ENCODE data around the gene CD79A. TPM values are rescaled to one million over a fixed set of nuclear protein-coding genes. Genes with fewer than 3 reads are reported as not detected.
A peak's percentile ranks its signal among the peaks of the same experiment; 100 is the strongest.

Gene CD79A
- total RNA-seq, 1 donor from 2014 or later = 1.0 TPM

DNA sequence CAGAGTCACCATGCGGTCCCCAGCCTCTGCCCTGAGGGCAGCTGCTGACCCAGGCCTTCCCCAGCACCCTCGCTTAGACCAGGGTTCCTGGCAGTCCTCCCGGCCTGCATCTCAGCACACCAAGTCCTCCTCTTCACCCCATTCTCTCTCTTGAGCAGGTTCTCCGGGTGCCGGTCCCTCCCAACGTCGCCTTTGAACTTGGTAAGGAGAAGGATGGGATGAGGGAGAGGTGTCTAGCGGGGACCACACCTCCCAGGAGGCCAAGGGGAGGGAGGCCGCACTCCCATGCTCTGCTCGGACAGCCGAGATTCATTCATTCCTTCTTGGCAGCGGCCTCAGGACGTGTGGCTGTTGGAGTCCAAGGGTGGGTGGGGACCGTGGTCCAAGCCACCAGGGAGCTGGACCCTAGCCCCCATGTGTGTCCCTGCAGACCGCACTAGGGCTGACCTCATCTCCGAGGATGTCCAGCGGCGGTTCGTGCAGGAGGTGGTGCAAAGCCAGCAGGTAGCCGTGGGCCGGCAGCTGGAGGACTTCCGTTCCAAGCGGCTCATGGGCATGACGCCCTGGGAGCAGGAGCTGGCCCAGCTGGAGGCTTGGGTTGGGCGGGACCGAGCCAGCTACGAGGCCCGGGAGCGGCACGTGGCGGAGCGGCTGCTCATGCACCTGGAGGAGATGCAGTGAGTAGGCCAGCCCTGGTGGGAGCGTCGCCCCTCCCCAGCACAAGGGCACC lies 15.3 kb downstream of the CD79A start:
- H3K36me3 ChIP-seq (ENCODE audit: control insufficient read depth in 3 of 3, insufficient read depth in 3 of 3, low read length in 3 of 3) = peaks cover 27 to 40% (median 33%) of the 10 kb centered on the region in 3 donors
- no peaks in the 10 kb centered on the region for H3K4me1 ChIP-seq (ENCODE audit: control insufficient read depth in 3 of 3, insufficient read depth in 3 of 3, low read length in 3 of 3)
- no peak overlapping the region for H3K4me3 ChIP-seq (ENCODE audit: low read length in 3 of 3)
- no peak overlapping the region for H3K27ac ChIP-seq (ENCODE audit: low read depth, low read length)
- no peaks in the 10 kb centered on the region for H3K27me3 ChIP-seq (ENCODE audit: control insufficient read depth in 3 of 3, insufficient read depth in 3 of 3, low read length in 3 of 3)
- no peaks in the 10 kb centered on the region for H3K9me3 ChIP-seq (ENCODE audit: control insufficient read depth in 3 of 3, low read length in 3 of 3)
- H3K9ac ChIP-seq (ENCODE audit: low read depth in 1 of 3, low read length in 3 of 3) = peak overlapping the region in 1 of 3 donors; percentile 16

DNA sequence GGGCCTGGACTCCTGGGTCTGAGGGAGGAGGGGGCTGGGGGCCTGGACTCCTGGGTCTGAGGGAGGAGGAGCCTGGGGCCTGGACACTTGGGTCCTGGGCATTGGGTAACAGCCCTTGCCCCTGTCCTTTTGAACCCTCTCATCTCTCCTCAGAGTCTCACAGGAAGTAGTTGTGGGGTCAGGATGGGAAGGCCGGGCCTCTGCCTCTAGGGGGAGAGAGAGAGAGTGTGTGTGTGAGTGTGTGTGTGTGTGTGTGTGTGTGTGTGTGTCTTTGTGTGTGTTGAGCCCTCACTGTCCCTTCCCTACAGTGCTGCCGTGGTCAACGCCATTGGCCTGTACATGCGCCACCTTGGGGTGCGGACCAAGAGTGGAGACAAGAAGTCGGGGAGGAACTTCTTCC lies 16.8 kb downstream of the CD79A start:
- no peak overlapping the region for H3K9ac ChIP-seq (ENCODE audit: low read depth in 1 of 3, low read length in 3 of 3)
- H3K4me3 ChIP-seq (ENCODE audit: low read length in 3 of 3) = no peak overlapping the region
- no peak overlapping the region for H3K27ac ChIP-seq (ENCODE audit: low read depth, low read length)
- no peaks in the 10 kb centered on the region for H3K4me1 ChIP-seq (ENCODE audit: control insufficient read depth in 3 of 3, insufficient read depth in 3 of 3, low read length in 3 of 3)
- H3K27me3 ChIP-seq (ENCODE audit: control insufficient read depth in 3 of 3, insufficient read depth in 3 of 3, low read length in 3 of 3) = no peaks in the 10 kb centered on the region
- H3K36me3 ChIP-seq (ENCODE audit: control insufficient read depth in 3 of 3, insufficient read depth in 3 of 3, low read length in 3 of 3) = peaks cover 38 to 46% (median 40%) of the 10 kb centered on the region in 3 donors
- no peaks in the 10 kb centered on the region for H3K9me3 ChIP-seq (ENCODE audit: control insufficient read depth in 3 of 3, low read length in 3 of 3)

DNA sequence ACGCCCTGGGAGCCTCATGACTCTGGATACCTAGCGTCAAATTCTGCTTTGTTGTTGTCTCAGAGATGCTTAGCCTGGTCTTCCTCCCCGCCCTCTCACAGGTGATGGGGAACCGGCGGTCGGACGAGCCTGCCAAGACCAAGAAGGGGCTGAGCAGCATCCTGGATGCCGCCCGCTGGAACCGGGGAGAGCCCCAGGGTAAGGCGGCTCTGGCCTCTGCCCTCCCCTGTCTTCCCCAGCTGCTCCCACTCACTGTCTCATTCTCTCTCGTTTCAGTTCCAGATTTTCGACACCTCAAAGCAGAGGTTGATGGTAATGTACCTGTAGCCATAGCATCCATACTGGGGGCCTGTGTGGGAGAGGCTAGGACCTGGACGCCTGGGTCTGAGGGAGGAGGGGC lies 17.3 kb downstream of the CD79A start:
- Histone ChIP-seq H3K27ac (ENCODE audit: low read depth, low read length) (no peak overlapping the region), H3K36me3 (ENCODE audit: control insufficient read depth in 3 of 3, insufficient read depth in 3 of 3, low read length in 3 of 3) (peaks cover 40 to 44% (median 42%) of the 10 kb centered on the region in 3 donors), H3K27me3 (ENCODE audit: control insufficient read depth in 3 of 3, insufficient read depth in 3 of 3, low read length in 3 of 3) (no peaks in the 10 kb centered on the region), H3K9ac (ENCODE audit: low read depth in 1 of 3, low read length in 3 of 3) (no peak overlapping the region), H3K4me3 (ENCODE audit: low read length in 3 of 3) (no peak overlapping the region), H3K9me3 (ENCODE audit: control insufficient read depth in 3 of 3, low read length in 3 of 3) (no peaks in the 10 kb centered on the region), H3K4me1 (ENCODE audit: control insufficient read depth in 3 of 3, insufficient read depth in 3 of 3, low read length in 3 of 3) (no peaks in the 10 kb centered on the region)

DNA sequence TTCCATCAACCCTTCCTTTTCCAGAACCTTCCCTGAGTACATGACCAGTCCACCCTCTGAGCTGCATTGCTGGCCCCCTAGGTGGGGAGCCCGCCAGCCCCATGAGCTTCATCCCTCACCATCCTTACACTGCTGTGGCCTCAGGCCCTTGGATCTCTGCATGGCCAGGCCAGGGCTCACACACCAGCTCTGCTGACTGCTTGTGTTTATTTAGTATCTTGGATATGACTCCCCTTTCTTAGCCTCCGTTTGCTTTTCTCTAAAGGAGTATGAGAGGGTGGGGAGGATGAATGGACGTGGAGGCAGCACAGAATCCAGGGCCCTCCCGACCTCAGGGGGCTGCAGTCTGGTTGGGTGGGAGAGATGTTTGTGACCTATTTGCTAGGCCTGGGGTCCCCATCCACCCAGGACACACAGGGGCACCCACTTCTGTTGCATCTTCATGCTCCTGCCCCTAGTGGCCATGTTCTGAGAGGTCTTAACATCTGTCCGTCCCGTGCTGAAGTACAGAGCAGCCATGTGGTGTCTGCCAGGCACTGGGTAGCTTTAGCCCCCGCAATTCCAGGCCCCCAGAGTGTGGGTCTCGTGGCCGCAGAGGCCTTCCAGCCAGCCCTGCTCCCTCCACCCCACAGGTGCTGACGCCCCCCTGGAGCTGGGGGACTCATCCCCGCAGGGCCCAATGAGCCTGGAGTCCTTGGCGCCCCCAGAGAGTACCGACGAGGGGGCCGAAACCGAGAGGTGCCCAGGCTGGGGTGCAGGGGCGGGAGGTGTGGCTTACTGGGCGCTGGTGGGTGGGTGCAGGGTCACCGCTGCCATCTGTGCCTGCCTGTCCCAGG lies 18.9 kb downstream of the CD79A start:
- Histone ChIP-seq H3K4me1 (ENCODE audit: control insufficient read depth in 3 of 3, insufficient read depth in 3 of 3, low read length in 3 of 3) (no peaks in the 10 kb centered on the region), H3K9ac (ENCODE audit: low read depth in 1 of 3, low read length in 3 of 3) (no peak overlapping the region), H3K4me3 (ENCODE audit: low read length in 3 of 3) (no peak overlapping the region), H3K36me3 (ENCODE audit: control insufficient read depth in 3 of 3, insufficient read depth in 3 of 3, low read length in 3 of 3) (peaks cover 42 to 49% (median 48%) of the 10 kb centered on the region in 3 donors), H3K27ac (ENCODE audit: low read depth, low read length) (no peak overlapping the region), H3K9me3 (ENCODE audit: control insufficient read depth in 3 of 3, low read length in 3 of 3) (no peaks in the 10 kb centered on the region), H3K27me3 (ENCODE audit: control insufficient read depth in 3 of 3, insufficient read depth in 3 of 3, low read length in 3 of 3) (no peaks in the 10 kb centered on the region)

DNA sequence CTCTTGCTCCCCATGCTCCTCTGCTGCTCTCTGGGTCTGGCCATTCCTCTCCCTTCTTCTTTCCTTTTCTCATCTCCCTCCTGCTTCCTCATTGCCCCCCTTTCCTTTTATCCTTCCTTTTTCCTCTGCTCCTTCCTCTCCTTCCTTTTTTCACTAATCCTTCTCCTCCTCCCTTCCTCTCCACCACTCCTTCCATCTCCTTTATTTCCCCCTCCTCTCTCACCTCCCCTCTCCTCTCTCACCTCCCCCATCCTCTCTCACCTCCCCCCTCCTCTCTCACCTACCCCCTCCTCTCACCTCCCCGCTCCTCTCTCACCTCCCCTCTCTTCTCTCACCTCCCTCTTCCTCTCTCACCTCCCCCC lies 19.5 kb downstream of the CD79A start:
- Histone ChIP-seq H3K4me3 (ENCODE audit: low read length in 3 of 3) (no peak overlapping the region), H3K27me3 (ENCODE audit: control insufficient read depth in 3 of 3, insufficient read depth in 3 of 3, low read length in 3 of 3) (no peaks in the 10 kb centered on the region), H3K9ac (ENCODE audit: low read depth in 1 of 3, low read length in 3 of 3) (no peak overlapping the region), H3K4me1 (ENCODE audit: control insufficient read depth in 3 of 3, insufficient read depth in 3 of 3, low read length in 3 of 3) (no peaks in the 10 kb centered on the region), H3K9me3 (ENCODE audit: control insufficient read depth in 3 of 3, low read length in 3 of 3) (no peaks in the 10 kb centered on the region), H3K27ac (ENCODE audit: low read depth, low read length) (no peak overlapping the region), H3K36me3 (ENCODE audit: control insufficient read depth in 3 of 3, insufficient read depth in 3 of 3, low read length in 3 of 3) (peaks cover 43 to 50% (median 48%) of the 10 kb centered on the region in 3 donors)

DNA sequence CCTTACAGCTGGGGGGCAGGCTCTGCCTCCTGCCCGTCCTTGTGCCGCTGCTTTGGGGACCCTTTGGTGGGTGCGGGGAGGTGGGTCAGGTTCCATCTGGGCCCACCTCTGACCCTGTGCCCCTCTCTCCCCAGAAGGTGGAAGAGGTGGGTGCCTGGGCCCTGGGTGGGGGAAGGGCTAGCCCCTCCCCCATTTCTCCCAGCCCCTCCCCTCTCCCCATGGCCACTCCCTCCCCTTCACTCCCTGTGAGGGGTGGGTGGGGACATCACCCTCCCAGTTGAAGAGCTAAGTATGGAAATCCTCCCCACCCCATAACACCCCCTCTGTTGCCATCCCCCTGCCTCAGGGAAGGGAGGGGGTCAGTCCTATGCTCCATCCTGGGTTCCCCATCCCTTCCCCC lies 20.1 kb downstream of the CD79A start:
- Histone ChIP-seq H3K27ac (ENCODE audit: low read depth, low read length) (no peak overlapping the region), H3K9me3 (ENCODE audit: control insufficient read depth in 3 of 3, low read length in 3 of 3) (no peaks in the 10 kb centered on the region), H3K4me1 (ENCODE audit: control insufficient read depth in 3 of 3, insufficient read depth in 3 of 3, low read length in 3 of 3) (no peaks in the 10 kb centered on the region), H3K9ac (ENCODE audit: low read depth in 1 of 3, low read length in 3 of 3) (no peak overlapping the region), H3K27me3 (ENCODE audit: control insufficient read depth in 3 of 3, insufficient read depth in 3 of 3, low read length in 3 of 3) (no peaks in the 10 kb centered on the region), H3K36me3 (ENCODE audit: control insufficient read depth in 3 of 3, insufficient read depth in 3 of 3, low read length in 3 of 3) (peaks cover 46 to 51% (median 48%) of the 10 kb centered on the region in 3 donors), H3K4me3 (ENCODE audit: low read length in 3 of 3) (no peak overlapping the region)

DNA sequence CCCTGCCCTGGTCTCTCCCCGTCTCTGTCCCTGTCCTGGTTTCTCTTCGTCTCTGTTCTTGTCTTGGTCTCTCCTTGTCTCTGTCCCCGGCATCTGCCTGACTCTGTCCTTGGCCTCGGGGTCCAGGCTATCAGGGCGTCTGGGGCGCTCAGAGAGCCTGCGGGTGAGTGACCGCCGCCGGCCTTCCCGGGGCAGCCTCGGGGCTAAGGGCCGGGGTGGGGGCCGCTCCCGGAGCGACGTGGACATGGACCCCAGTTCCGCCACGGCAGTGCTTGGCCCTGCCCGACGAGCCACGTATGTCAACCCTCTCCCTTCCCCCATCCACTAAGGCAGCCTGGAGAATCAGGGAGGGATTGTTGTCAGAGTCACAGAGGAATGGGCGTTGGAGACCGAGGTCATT lies 20.7 kb downstream of the CD79A start:
- H3K27me3 ChIP-seq (ENCODE audit: control insufficient read depth in 3 of 3, insufficient read depth in 3 of 3, low read length in 3 of 3) = no peaks in the 10 kb centered on the region
- H3K4me3 ChIP-seq (ENCODE audit: low read length in 3 of 3) = no peak overlapping the region
- peaks cover 49 to 52% (median 51%) of the 10 kb centered on the region in 3 donors for H3K36me3 ChIP-seq (ENCODE audit: control insufficient read depth in 3 of 3, insufficient read depth in 3 of 3, low read length in 3 of 3)
- no peaks in the 10 kb centered on the region for H3K4me1 ChIP-seq (ENCODE audit: control insufficient read depth in 3 of 3, insufficient read depth in 3 of 3, low read length in 3 of 3)
- no peak overlapping the region for H3K27ac ChIP-seq (ENCODE audit: low read depth, low read length)
- no peak overlapping the region for H3K9ac ChIP-seq (ENCODE audit: low read depth in 1 of 3, low read length in 3 of 3)
- no peaks in the 10 kb centered on the region for H3K9me3 ChIP-seq (ENCODE audit: control insufficient read depth in 3 of 3, low read length in 3 of 3)

DNA sequence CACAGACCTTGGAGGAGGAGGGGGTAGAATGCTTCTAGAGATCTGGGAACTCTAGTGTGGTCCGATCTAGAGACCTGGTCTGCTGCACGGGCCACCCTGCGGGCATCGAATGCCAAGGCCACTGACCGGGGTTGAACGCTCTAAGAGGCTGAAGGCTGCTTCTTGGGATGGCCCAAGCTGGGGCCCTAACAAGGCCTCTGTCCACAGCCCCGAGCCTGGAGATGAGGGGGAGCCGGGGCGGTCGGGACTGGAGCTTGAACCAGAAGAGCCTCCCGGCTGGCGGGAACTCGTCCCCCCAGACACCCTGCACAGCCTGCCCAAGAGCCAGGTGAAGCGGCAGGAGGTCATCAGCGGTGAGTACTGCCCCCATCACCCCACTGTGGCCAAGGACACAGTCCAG lies 21.2 kb downstream of the CD79A start:
- Histone ChIP-seq H3K9ac (ENCODE audit: low read depth in 1 of 3, low read length in 3 of 3) (no peak overlapping the region), H3K36me3 (ENCODE audit: control insufficient read depth in 3 of 3, insufficient read depth in 3 of 3, low read length in 3 of 3) (peaks cover 51 to 57% (median 53%) of the 10 kb centered on the region in 3 donors), H3K27me3 (ENCODE audit: control insufficient read depth in 3 of 3, insufficient read depth in 3 of 3, low read length in 3 of 3) (no peaks in the 10 kb centered on the region), H3K9me3 (ENCODE audit: control insufficient read depth in 3 of 3, low read length in 3 of 3) (no peaks in the 10 kb centered on the region), H3K27ac (ENCODE audit: low read depth, low read length) (no peak overlapping the region), H3K4me1 (ENCODE audit: control insufficient read depth in 3 of 3, insufficient read depth in 3 of 3, low read length in 3 of 3) (no peaks in the 10 kb centered on the region), H3K4me3 (ENCODE audit: low read length in 3 of 3) (no peak overlapping the region)

DNA sequence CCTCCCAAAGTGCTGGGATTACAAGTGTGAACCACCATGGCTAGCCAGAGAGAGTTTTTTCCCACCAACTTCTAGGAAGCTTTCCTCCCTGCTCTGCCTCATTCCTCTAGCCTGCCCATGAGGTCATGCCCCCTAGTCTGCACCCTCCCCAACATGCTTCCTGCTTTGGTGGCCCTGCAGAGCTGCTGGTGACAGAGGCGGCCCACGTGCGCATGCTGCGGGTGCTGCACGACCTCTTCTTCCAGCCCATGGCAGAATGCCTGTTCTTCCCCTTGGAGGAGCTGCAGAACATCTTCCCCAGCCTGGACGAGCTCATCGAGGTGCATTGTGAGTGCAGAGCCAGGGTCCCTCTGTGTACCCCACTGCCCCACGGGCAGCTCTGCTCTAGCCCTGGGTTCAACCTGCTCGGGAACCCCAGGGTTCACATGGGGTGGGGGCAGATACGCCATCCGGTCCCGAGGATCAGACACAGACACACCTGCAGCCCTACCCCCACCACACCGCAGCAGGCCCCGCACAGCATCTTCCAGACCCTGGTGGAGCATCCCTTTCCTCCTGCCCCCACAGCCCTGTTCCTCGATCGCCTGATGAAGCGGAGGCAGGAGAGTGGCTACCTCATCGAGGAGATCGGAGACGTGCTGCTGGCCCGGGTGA lies 24.8 kb downstream of the CD79A start:
- Histone ChIP-seq H3K27me3 (ENCODE audit: control insufficient read depth in 3 of 3, insufficient read depth in 3 of 3, low read length in 3 of 3) (no peaks in the 10 kb centered on the region), H3K9me3 (ENCODE audit: control insufficient read depth in 3 of 3, low read length in 3 of 3) (no peaks in the 10 kb centered on the region), H3K4me1 (ENCODE audit: control insufficient read depth in 3 of 3, insufficient read depth in 3 of 3, low read length in 3 of 3) (no peaks in the 10 kb centered on the region), H3K36me3 (ENCODE audit: control insufficient read depth in 3 of 3, insufficient read depth in 3 of 3, low read length in 3 of 3) (peaks cover 59 to 67% (median 63%) of the 10 kb centered on the region in 3 donors), H3K9ac (ENCODE audit: low read depth in 1 of 3, low read length in 3 of 3) (no peak overlapping the region), H3K4me3 (ENCODE audit: low read length in 3 of 3) (no peak overlapping the region), H3K27ac (ENCODE audit: low read depth, low read length) (no peak overlapping the region)

DNA sequence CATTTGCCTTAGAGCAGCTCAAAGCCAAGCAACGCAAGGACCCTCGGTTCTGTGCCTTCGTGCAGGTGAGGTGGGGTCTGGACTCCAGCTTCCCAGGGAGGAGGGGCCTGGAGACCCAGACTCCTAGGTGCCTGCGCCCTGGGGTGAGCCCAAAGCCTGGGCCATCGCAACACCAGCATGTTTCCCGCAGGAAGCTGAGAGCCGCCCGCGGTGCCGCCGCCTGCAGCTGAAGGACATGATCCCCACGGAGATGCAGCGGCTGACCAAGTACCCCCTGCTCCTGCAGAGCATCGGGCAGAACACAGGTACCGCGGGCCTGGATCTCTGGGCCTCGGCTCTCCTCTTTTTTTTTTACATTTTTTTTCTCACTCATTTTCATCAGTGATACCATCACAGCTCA lies 25.5 kb downstream of the CD79A start:
- H3K4me3 ChIP-seq (ENCODE audit: low read length in 3 of 3) = no peak overlapping the region
- H3K9me3 ChIP-seq (ENCODE audit: control insufficient read depth in 3 of 3, low read length in 3 of 3) = no peaks in the 10 kb centered on the region
- no peaks in the 10 kb centered on the region for H3K4me1 ChIP-seq (ENCODE audit: control insufficient read depth in 3 of 3, insufficient read depth in 3 of 3, low read length in 3 of 3)
- H3K27ac ChIP-seq (ENCODE audit: low read depth, low read length) = no peak overlapping the region
- no peaks in the 10 kb centered on the region for H3K27me3 ChIP-seq (ENCODE audit: control insufficient read depth in 3 of 3, insufficient read depth in 3 of 3, low read length in 3 of 3)
- no peak overlapping the region for H3K9ac ChIP-seq (ENCODE audit: low read depth in 1 of 3, low read length in 3 of 3)
- H3K36me3 ChIP-seq (ENCODE audit: control insufficient read depth in 3 of 3, insufficient read depth in 3 of 3, low read length in 3 of 3) = peaks cover 61 to 67% (median 63%) of the 10 kb centered on the region in 3 donors

Data from skeletal muscle tissue (tissue), 4 donors.